ENCODE data around the gene RNF183.
"Not testable (repeated sequence)": the region's sequence is repeated elsewhere in the genome, so short reads cannot be mapped to it uniquely, and the experiment has no call there.

Gene RNF183

DNA sequence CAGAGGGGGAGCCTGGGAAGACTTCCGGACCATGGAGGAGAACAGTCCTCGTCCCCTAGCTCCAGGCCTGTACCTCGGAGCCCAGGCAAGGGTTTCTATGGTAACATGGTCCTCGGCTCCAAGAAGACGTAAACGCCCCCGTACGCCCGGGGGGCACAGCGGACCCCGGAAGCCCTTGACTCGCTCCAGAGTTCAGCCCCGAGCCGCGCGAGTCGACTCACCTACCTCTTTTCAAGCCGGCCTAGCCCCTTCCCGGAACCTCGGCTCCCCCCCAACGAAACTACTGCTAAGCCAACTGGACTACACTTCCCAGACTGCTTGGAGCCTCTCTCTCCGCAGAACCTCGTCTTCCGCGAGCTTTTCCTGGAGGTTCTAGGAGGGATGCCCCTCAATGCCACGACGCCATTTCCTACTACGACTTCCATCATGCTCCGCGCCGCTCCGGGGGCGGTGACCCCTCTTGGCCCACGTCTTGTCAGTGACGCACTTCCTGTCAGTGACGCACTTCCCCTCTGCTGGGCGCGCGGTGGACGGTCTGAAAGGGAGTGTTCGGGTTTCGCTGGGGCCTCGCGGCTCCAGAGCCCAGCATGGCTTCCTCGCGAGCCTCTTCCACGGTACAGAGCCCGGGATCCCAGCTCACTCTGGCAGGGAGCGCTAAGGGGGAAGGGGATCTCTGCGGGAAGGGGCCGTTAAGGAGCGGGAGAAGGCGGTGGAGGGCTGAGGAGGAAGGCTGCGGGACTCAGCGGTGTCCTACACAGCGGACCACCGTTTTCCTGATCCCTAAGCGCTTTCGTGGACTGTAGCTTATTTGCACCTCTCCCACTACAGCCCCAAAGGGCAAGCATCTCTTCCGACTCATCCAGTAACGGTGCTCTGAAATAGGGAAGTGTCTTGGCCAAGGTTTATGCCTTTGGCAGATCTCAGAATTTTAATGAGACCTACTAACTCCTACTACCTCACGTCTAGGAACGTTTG, 27.7 kb downstream of the RNF183 start, which contains the start of the genes CDC26 and PRPF4:
TSS of gene CDC26 (minus strand) at position 416 of the 975 bp plus-strand sequence. CDS start 3,065 bp downstream, outside the sequence.
TSS of gene PRPF4 (plus strand) at position 502 of the 975 bp plus-strand sequence. CDS start at position 588, 86 bp downstream.
- peak; percentile 92 to 95 (median 93) for DNase-seq (ENCODE audit: low read depth in 2 of 3, low spot score in 1 of 3)

DNA sequence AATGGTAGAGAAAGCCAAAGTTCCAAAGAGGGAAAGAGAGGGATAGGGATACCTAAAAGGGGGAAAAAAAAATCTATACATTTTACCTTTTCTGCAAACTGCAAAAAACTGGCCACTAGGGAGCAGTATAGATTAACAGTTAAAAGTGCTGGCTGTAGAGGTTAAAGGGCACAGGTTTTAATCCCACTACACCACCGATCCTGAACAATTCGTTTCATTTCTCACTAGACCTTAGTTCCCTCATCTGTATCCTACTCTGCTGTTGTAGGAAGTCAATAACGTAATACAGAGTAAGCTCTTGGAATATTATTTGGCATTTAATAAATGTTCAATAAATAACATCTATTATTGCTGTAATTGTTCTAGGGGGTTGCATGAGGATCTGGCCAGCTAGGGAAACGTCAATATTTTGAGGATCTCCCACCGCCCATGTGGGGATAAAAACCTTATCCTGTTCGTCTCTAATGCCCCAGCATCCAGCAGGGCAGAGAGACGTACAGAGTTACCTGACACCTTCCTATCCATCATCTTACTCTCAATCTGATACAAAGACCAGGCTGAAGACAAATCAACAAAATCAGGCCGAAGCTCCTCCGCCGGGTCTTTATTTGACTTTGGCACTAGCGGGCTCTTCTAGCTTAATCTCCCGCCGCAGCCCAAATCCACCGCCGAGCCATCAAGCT, 28.6 kb downstream of the RNF183 start:
- peak in 1 of 3 donors; percentile 66 for DNase-seq (ENCODE audit: low read depth in 2 of 3, low spot score in 1 of 3)

DNA sequence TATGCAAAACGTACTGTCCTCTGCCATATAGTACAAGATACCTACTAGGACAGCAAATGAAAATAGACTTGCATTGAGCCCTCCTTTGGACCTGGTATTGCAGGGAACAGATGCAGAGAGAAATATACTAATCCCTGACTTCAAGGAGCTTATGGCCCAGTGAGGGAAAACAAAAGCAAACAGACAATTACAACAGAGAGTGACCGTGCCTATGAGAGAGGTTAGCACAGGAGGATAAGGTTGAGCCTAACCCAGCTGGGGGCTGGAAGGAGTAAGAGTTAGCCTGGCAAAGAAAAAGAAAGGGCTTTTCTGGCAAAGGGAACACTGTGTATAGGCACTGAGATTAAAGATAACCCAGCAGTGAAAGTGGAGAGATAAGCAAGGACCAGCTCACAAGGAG, 33.3 kb downstream of the RNF183 start:
- DNase-seq (ENCODE audit: low read depth in 2 of 3, low spot score in 1 of 3): no peak

DNA sequence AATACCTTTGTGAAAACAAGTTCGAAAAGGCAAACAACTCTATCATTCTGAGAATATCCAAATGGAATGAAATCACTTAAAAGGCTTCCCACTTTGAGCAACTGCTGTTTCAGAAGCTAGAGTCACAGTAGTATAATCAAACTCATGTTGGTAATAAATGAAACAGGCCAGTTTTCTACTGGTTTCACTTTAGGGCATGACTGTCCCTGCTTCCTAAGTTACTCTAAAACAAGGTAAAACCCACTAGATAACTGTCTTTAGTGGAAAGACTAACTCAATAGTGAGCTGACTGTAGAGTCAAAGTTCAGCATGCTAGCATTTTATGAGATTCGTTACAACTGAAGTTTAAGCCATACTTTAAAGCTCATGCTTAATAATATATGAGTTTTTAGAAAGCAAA, 33.8 kb downstream of the RNF183 start:
- DNase-seq (ENCODE audit: low read depth in 2 of 3, low spot score in 1 of 3): no peak

DNA sequence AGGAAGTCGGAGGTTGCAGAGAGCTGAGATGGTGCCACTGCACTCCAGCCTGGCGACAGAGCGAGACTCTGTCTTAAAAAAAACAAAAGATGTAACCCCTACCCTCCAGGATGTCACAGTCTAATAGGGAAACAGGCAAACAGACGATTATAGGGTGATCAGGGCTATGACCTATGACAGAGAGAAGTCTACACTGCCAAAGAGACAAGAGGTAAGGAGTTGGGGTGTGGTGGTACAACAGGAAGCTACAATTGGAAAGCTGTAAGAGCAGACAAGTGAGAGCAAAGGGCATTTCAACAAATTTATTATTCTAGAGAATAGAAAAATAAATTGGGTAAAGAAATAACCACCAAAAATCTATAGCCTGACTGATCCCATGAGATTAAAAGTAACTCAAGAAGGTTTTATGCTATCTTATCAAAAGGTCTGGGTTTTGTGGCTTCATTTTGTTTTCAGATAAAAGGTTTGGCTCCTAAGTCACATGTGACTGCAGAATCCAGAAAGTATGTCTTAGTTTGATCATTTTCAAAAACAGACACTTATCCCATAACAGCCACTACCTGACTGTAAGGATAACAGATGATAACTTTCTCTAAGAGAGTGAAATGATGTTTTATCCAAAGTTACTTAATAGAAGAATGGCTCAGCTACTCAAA, 35.1 kb downstream of the RNF183 start:
- DNase-seq (ENCODE audit: low read depth in 2 of 3, low spot score in 1 of 3): no peak

DNA sequence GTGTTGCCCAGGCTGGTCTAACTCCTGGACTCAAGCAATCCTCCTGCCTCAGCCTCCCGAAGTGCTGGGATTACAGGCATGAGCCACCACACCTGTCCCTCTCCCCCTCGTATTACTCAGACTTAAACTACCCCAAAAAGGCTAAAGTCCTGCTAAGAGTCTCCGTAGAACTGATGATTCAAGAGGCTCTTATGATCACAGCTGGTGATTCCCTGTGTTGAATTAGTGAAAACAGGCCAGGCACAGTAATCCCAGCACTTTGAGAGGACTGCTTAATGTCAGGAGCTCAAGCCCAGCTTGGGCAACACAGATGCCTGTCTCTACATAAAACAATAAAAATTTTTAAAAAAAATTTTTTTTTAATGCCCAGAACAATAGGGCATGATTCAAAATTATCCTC, 37.0 kb downstream of the RNF183 start:
- DNase-seq (ENCODE audit: low read depth in 2 of 3, low spot score in 1 of 3): no peak

DNA sequence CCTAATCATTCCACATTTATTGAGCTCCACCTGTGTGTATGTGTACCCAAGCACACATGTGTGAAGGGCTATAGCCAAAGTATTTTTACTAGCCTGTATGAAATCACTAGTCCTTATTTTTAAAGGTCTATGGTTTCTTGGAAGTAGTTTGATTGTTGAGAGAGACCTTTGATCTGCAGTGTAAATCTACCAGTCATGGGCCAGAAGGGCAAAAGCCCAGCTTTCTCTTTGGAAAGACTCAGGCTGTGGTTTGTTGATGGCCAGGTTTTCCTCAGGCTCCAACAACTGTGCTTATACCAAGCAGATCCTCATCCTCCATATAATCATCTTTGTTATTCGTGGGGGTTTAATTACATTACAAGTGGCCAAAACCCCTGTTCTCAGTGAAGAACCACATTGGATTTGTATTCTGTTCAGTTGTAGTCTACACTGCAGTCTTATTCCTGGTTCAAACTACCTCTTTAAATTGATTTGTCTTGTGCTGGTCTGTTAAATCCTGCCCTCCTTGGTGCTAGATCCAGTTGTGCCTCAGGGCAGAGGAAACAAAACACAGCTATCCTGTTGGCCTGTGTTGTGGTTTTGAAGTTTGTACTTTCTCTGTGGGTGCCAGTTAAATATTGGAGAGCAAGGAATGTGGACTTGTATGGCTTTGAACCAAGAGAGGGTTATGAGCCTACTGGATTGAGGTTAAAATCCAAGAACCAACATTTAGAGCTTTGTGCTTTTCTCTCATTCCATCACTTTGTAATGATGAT, 41.1 kb downstream of the RNF183 start:
- DNase-seq (ENCODE audit: low read depth in 2 of 3, low spot score in 1 of 3): no peak

DNA sequence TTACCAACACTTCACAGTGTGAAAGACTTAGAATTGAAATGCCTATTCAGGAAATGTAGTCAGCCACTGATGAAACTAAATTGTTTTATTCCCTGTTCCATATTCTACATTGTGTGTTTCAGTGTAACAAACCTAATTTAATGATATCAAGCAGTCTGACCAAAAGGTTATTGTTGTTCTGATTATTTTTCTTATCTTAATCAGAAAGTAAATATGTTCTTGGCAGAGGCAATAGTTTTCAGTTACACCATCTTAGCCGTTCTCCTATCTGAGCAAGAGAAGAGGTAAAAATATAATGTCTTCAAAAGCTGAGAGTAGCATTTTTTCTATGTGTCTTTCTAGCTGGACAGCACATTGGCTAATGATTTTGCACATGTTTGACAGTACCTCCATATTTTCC, 44.9 kb downstream of the RNF183 start:
- DNase-seq (ENCODE audit: low read depth in 2 of 3, low spot score in 1 of 3): no peak

DNA sequence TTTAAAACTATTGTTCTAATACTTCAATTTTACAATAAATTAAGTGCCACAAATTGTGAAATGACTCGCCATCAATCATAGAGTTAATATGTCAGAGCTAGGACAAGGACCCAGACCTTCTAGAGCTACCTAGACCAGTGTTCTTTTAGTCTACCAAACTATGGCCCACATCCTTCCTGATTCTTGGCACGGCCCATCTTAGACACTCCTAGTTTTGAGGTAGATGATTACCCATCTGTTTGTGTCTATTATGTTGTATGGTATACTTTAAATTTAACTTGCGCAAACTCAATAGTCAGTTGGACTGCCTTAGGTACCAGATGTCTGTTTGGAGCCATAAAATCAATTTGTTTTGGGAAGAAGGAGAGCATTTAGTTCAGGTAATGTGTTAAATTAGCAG, 45.3 kb downstream of the RNF183 start:
- no peak for DNase-seq (ENCODE audit: low read depth in 2 of 3, low spot score in 1 of 3)

DNA sequence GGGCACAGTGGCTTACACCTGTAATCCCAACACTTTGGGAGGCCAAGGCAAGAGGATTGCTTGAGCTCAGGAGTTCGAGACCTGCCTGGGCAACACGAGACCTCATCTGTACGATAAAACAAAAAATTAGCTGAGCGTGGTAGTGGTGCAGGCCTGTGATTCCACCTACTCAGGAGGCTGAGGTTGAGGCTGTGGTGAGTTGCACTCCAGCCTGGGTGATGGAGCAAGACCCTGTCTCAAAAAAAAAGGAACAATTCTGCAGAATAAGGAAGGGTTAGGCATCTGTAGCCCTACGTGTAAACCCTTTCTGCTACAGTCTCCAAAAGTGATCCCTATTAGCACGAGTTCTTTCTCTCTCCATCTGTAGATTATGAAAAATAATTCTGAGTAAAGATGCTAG, 47.7 kb downstream of the RNF183 start:
- DNase-seq (ENCODE audit: low read depth in 2 of 3, low spot score in 1 of 3): no peak

DNA sequence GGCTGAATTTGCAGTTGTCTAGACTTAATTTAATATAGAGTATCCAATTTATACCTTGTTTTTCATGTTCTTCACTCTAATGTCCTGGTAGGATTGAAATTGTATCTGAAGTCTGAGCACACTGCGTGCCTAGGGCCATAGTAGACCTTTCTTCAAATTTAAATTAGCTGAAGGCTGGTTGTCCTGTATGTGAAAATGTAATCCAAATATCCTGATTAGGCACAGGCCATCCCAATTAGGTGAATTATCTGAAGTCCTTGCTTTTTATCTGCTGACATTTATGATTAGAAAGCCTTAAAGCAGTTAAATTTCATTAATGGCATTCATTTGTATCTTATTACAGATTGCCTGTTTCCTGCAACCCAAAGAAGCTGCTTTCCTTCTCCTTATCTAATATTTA, 48.2 kb downstream of the RNF183 start:
- no peak for DNase-seq (ENCODE audit: low read depth in 2 of 3, low spot score in 1 of 3)

DNA sequence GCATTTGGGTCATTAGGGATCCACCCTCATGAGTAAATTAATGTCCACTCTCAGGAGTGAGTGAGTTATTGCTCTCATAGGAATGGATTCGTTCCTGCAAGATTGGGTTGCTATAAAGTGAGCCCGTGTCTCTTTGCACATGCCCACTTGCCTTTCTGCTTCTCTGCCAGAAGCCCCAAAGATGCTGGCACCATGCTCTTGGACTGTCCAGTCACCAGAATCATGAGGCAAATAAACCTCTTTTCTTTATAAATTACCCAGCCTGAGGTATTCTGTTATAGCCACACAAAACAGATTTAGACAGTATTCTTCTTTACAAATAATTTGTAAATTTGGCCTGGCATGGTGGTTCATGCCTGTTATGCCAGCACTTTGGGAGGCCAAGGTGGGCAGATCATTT, 52.4 kb downstream of the RNF183 start:
- no peak for DNase-seq (ENCODE audit: low read depth in 2 of 3, low spot score in 1 of 3)

DNA sequence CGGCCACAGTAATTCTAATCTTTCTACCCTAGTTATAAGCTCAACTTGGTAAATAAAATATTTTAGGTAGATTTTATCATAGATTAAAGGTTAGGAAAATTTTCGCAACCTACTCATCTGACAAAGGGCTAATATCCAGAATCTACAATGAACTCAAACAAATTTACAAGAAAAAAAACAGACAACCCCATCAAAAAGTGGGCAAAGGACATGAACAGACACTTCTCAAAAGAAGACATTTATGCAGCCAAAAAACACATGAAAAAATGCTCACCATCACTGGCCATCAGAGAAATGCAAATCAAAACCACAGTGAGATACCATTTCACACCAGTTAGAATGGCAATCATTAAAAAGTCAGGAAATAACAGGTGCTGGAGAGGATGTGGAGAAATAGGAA, 53.5 kb downstream of the RNF183 start:
- DNase-seq (ENCODE audit: low read depth in 2 of 3, low spot score in 1 of 3): not testable (repeated sequence)

DNA sequence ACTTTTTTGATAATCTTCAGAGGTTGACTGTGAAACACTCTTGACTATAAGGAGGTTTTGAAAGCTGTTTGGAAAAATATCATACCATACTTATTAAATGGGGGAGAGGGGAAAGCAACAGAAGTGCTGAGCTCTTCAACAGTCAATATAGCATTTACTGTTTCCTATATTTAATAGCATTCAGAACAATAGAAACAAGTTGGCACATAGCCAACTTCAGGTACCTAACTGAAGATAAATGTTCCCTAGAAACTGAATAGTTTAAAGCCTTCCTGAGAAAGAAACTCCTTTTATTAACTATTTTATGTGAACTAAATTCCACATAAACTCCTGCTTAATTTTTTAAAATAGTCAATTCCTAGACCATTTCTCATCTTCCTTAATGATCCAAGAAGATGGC, 55.5 kb downstream of the RNF183 start:
- DNase-seq (ENCODE audit: low read depth in 2 of 3, low spot score in 1 of 3): no peak
